GM18498 (cell line): Measurements from ENCODE around the gene KRTAP10-11.
"Not testable (repeated sequence)": the region's sequence is repeated elsewhere in the genome, so short reads cannot be mapped to it uniquely, and the experiment has no call there.

Experiments used
- ATAC-seq: cut with Tn5 transposase; IDR thresholded peaks from one replicate; pipeline ENCODE4 v1.9.1; 2021; ENCODE audit warnings: mild to moderate bottlenecking, moderate library complexity; ENCODE audit not compliant: unreplicated experiment

Gene KRTAP10-11

GRCh38 chr21:44661567-44661966 is 15.4 kb downstream of the KRTAP10-11 start:
- not testable (repeated sequence) for ATAC-seq

GRCh38 chr21:44664691-44665090 is 18.5 kb downstream of the KRTAP10-11 start:
- ATAC-seq: no peak

GRCh38 chr21:44666401-44667320 is 20.4 kb downstream of the KRTAP10-11 start, which contains the start of gene KRTAP12-2:
KRTAP12-2 (minus strand) TSS chr21:44666927; CDS start chr21:44666886, 41 bp downstream.
- no peak for ATAC-seq

- ATAC-seq: no peak
Measured at GRCh38 chr21:44667612-44668011, 21.4 kb downstream of the KRTAP10-11 start.

GRCh38 chr21:44670642-44671432 is 24.6 kb downstream of the KRTAP10-11 start:
- no peak for ATAC-seq

- no peak for ATAC-seq
Measured at GRCh38 chr21:44671911-44672310, 25.7 kb downstream of the KRTAP10-11 start.

GRCh38 chr21:44677881-44678280 is 31.7 kb downstream of the KRTAP10-11 start:
- ATAC-seq: no peak

GRCh38 chr21:44681152-44681551 is 34.9 kb downstream of the KRTAP10-11 start:
- ATAC-seq: no peak

GRCh38 chr21:44681861-44682579 is 35.8 kb downstream of the KRTAP10-11 start, which contains the start of gene KRTAP12-1:
KRTAP12-1 (minus strand) TSS chr21:44682163; CDS start chr21:44682123, 40 bp downstream.
- ATAC-seq: no peak

- ATAC-seq: no peak
Measured at GRCh38 chr21:44682580-44683151, 36.5 kb downstream of the KRTAP10-11 start.

GRCh38 chr21:44684077-44684476 is 37.9 kb downstream of the KRTAP10-11 start:
- ATAC-seq: no peak

GRCh38 chr21:44684483-44684882 is 38.3 kb downstream of the KRTAP10-11 start:
- ATAC-seq: no peak

GRCh38 chr21:44685050-44685449 is 38.8 kb downstream of the KRTAP10-11 start:
- not testable (repeated sequence) for ATAC-seq

- ATAC-seq: no peak
Measured at GRCh38 chr21:44686000-44686781, 40.0 kb downstream of the KRTAP10-11 start.

- no peak for ATAC-seq
Measured at GRCh38 chr21:44686843-44687561, 40.8 kb downstream of the KRTAP10-11 start.

- ATAC-seq: no peak
Measured at GRCh38 chr21:44687671-44688070, 41.5 kb downstream of the KRTAP10-11 start.

- ATAC-seq: not testable (repeated sequence)
Measured at GRCh38 chr21:44689740-44690139, 43.5 kb downstream of the KRTAP10-11 start.

- ATAC-seq: no peak
Measured at GRCh38 chr21:44691686-44692085, 45.5 kb downstream of the KRTAP10-11 start.
